C4-2B (cell line): ENCODE measurements around the gene FAAP100.
"Not testable (repeated sequence)": the region's sequence is repeated elsewhere in the genome, so short reads cannot be mapped to it uniquely, and the experiment has no call there.

ENCODE experiments used
- H3K27ac ChIP-seq: fragments of 450-650 bp; 2 replicates; pipeline ENCODE4 v1.5.1; 2017
- ZFX ChIP-seq: fragments of 450-650 bp; IDR thresholded peaks from 2 replicates; pipeline ENCODE4 v1.6.1; 2017
- TF ChIP-seq, protein P1 (sequence below): fragments of 450-650 bp; conservative IDR thresholded peaks from 2 replicates; pipeline ENCODE4 v1.5.1; 2017; ENCODE audit warnings: mild to moderate bottlenecking

The FAAP100 gene

DNA sequence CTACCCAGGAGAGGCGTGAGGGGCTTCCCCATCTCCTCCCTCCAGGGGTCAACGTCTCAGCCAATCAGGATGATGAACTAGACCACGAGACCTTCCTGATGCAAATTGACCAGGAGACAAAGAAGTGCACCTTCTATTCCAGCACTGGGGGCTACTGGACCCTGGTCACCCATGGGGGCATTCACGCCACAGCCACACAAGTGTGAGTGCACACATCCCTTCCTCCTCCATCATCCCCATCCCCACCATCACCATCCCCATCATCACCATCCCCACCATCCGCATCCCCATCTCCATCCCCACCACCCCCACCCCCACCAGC, 17.2 kb downstream of the FAAP100 start:
- H3K27ac ChIP-seq: no peak overlapping the region
- TF ChIP-seq ZFX: no peak
- TF ChIP-seq, protein P1, sequence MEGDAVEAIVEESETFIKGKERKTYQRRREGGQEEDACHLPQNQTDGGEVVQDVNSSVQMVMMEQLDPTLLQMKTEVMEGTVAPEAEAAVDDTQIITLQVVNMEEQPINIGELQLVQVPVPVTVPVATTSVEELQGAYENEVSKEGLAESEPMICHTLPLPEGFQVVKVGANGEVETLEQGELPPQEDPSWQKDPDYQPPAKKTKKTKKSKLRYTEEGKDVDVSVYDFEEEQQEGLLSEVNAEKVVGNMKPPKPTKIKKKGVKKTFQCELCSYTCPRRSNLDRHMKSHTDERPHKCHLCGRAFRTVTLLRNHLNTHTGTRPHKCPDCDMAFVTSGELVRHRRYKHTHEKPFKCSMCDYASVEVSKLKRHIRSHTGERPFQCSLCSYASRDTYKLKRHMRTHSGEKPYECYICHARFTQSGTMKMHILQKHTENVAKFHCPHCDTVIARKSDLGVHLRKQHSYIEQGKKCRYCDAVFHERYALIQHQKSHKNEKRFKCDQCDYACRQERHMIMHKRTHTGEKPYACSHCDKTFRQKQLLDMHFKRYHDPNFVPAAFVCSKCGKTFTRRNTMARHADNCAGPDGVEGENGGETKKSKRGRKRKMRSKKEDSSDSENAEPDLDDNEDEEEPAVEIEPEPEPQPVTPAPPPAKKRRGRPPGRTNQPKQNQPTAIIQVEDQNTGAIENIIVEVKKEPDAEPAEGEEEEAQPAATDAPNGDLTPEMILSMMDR: no peak

DNA sequence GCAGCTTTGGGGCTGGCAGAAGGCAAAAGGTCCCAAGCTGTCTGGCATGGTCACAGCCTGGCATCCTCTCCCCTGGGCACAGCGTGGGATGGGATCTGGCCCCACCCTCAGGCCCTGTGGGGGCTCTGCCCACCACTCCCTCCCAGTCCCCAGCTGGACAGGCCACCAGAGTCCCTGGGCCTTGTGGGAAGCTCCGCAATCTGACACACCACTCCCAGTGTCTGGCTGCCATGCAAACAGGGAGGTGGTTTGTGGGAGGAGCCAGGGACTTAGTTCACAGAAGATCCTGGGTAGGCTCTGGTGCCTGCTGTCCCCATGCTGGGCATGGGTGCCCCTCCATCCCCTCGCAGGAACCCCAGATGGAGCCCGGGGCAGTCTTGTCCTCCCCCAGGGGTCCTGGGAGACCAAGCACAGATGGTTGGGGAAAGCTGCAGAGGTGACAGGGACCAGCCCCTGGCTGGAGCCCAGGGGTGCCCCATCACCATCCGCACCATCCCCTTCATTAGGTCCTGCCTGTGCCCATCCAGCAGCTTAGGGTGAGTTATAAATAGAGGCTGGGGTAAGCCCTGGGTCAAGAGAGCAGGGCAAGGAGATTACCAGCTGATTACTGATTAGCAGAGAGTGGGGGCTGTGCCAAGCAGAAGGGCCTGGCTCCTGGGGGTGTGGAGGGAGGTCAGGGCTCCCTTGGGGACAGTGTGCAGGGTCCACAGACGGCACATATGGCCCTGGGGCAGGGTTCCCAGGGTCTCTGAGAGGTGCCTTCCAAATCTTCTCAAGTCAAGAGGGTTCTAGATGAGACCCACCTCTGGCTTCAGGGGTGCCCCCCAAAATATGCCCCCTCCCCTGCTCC, 17.8 kb downstream of the FAAP100 start:
- TF ChIP-seq, protein P1: no peak
- TF ChIP-seq ZFX: no peak
- H3K27ac ChIP-seq: no peak overlapping the region

DNA sequence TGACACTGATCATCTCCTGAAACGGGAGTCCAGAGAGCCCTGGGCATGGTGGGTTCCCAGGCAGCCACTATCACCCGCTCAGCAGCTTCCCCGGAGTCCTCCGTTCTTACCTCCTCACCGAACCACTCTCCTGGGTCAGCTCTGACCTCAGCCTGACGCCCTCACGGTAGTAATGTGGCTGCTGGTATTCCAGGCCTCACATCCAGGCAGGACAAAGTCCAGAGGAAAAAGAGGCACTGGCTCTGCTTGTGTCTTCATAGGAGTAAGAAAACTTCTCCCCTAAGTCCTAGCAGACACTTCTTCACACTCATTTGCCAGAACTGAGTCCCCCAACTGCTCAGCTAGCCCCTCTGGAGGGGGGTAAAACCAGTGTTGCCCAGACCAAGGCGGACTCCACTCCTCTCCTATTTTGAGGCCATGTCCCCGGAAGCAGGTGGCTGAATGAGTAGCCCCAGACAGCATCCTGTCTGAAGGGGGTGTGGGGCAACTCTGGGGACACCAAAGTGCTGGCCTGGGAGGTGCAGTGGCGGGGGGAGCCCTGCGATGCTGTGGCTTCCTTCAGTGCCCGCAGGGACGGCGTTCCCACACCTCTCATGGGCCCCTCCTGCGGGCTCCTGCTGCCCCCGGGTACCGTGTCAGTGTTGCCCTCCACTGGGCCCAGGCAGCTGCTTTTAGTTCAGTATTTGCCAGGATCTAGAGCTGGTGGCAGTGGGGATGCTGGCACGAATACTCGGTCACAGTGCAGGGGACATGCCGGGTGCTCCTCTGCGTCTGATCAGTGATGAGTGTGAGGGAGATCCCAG, 18.6 kb downstream of the FAAP100 start:
- TF ChIP-seq ZFX: no peak
- TF ChIP-seq, protein P1: no peak
- no peak overlapping the region for H3K27ac ChIP-seq

DNA sequence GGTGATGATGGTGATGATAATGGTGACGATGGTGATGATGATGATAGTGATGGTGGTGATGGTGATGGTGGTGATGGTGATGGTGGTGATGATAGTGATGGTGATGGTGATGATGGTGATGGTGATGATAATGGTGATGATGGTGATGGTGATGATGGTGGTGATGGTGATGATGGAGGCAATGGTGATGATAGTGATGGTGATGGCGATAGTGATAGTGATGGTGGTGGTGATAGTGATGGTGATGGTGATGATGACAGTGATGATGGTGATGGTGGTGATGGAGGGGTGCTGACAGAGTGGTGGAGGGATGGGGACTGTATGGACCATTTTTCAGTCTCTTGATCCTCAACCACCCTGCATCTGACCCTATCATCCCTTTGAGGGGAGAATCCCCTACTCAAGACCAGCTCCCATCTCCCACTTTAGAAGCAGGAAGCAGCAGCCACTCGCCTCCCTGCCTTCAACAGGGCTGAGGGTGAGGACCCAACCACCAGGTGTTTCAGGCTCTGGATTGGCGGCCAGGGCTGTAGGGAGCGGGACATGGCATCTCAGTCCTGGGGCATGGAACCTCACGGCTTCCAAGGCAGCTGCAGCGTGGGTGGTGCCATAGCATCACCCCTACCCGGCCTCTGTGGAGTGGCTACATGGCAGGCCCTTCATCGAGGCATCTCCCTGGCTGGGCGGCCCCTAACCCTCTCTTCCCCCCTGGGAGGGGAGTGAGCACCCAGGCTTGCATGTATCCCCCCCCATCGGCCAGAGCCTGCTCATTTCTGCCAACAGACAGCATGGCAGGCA, 19.5 kb downstream of the FAAP100 start:
- no peak for TF ChIP-seq ZFX
- TF ChIP-seq, protein P1: no peak
- no peak overlapping the region for H3K27ac ChIP-seq

DNA sequence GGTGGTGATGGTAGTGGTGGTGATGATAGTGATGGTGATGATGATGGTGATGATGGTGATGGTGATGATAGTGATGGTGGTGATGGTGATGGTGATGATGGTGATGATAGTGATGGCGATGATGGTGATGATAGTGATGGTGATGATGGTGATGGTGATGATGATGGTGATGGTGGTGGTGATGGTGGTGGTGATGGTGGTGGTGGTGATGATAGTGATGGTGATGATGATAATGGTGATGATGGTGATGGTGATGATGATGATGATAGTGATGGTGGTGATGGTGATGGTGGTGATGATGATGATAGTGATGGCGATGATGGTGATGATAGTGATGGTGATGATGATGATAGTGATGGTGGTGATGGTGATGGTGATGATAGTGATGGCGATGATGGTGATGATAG, 20.2 kb downstream of the FAAP100 start:
- not testable (repeated sequence) for H3K27ac ChIP-seq

DNA sequence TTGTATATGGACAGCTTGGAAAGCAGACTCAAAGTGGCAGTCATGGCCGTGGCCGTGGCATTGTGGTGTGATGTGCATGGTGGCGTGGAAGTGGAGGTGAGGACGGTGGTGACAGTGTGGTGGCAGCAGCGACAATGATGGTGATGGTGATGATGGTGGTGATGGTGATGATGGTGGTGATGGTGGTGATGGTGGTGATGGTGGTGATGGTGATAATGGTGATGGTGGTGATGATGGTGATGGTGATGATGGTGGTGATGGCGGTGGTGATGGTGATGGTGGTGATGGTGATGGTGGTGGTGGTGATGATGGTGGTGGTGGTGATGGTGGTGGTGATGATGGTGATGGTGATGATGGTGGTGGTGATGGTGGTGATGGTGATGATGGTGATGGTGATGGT, 21.1 kb downstream of the FAAP100 start:
- H3K27ac ChIP-seq: not testable (repeated sequence)

DNA sequence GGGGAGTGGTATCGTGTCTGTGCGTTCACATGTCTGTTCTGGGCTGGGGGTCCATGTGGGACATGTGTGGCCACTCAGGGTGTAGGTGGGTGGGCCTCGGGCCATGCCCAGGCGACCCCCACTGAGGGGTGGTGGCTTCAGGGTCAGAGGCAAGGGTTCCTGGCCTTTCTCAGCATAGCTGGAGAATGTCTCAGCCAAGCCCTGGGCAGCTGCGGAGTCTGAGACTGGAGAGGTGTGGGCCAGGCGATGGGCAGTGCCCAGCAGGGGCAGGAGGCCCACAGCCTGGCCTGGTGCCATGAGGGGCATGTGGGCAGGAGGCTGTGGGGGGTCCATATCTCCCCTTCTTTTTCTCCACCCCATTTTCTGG, 22.7 kb downstream of the FAAP100 start:
- TF ChIP-seq, protein P1: no peak
- H3K27ac ChIP-seq: peak overlapping the region; percentile 52; the same call in 1 of the 2 replicates
